Trophoblast cell (in vitro differentiated cells and primary cell): ENCODE measurements around the gene SLC66A3.

Experiments used
- DNase-seq, 2 donors: peaks; one replicate each; pipeline ENCODE4 v3.0.0-alpha.2; 2016
- H2AFZ ChIP-seq: 2 replicates; pipeline ENCODE4 v1.6.1; 2013; ENCODE audit warnings: low read length, moderate library complexity, mild to moderate bottlenecking; ENCODE audit not compliant: insufficient read depth, poor library complexity
- H2AK5ac ChIP-seq: 2 replicates; pipeline ENCODE4 v1.6.1; 2013; ENCODE audit warnings: mild to moderate bottlenecking, low read length
- H2BK120ac ChIP-seq: 2 replicates; pipeline ENCODE4 v1.6.1; 2013; ENCODE audit warnings: low read length, mild to moderate bottlenecking, moderate library complexity; ENCODE audit not compliant: insufficient read depth, poor library complexity
- H2BK12ac ChIP-seq: 2 replicates; pipeline ENCODE4 v1.6.1; 2013; ENCODE audit warnings: mild to moderate bottlenecking, low read length, moderate library complexity
- H2BK5ac ChIP-seq: 2 replicates; pipeline ENCODE4 v1.6.1; 2013; ENCODE audit warnings: low read length, low read depth, moderate library complexity, mild to moderate bottlenecking; ENCODE audit not compliant: poor library complexity
- H3K14ac ChIP-seq: 2 replicates; pipeline ENCODE4 v1.6.1; 2013; ENCODE audit warnings: mild to moderate bottlenecking, low read length
- H3K18ac ChIP-seq: 2 replicates; pipeline ENCODE4 v1.6.1; 2013; ENCODE audit warnings: mild to moderate bottlenecking, low read length
- H3K23ac ChIP-seq: 2 replicates; pipeline ENCODE4 v1.6.1; 2013; ENCODE audit warnings: low read length
- H3K27ac ChIP-seq: 2 replicates; pipeline ENCODE4 v1.5.1; 2013; ENCODE audit warnings: low read depth, mild to moderate bottlenecking, inconsistent platforms, low read length, moderate library complexity
- H3K27me3 ChIP-seq: 2 replicates; pipeline ENCODE4 v1.6.1; 2013; ENCODE audit warnings: inconsistent platforms, mild to moderate bottlenecking, low read length, moderate library complexity; ENCODE audit not compliant: insufficient read depth
- H3K36me3 ChIP-seq, 2 experiments: 1 replicate in 1 of 2; 2 replicates in 1 of 2; pipeline ENCODE4 v1.6.1; 2013; ENCODE audit warnings: low read length in 2 of 2, mild to moderate bottlenecking in 2 of 2, moderate library complexity in 1 of 2; ENCODE audit not compliant: insufficient read depth in 2 of 2, control insufficient read depth in 1 of 2
- H3K4ac ChIP-seq: 2 replicates; pipeline ENCODE4 v1.6.1; 2013; ENCODE audit warnings: low read depth, mild to moderate bottlenecking, low read length, moderate library complexity
- H3K4me1 ChIP-seq, 2 experiments: 1 replicate in 1 of 2; 2 replicates in 1 of 2; pipeline ENCODE4 v1.6.1; 2013; ENCODE audit warnings: low read length in 2 of 2, mild to moderate bottlenecking in 2 of 2, moderate library complexity in 1 of 2; ENCODE audit not compliant: insufficient read depth in 2 of 2, control insufficient read depth in 1 of 2
- H3K4me2 ChIP-seq: 2 replicates; pipeline ENCODE4 v1.6.1; 2013; ENCODE audit warnings: inconsistent platforms, mild to moderate bottlenecking, low read length, moderate library complexity
- H3K4me3 ChIP-seq: 2 replicates; pipeline ENCODE4 v1.5.1; 2013; ENCODE audit warnings: mild to moderate bottlenecking, low read depth, low read length, inconsistent platforms
- H3K79me1 ChIP-seq: one replicate; pipeline ENCODE4 v1.6.1; 2013; ENCODE audit warnings: low read length
- H3K79me2 ChIP-seq: 2 replicates; pipeline ENCODE4 v1.6.1; 2013; ENCODE audit warnings: low read length, mild to moderate bottlenecking; ENCODE audit not compliant: control insufficient read depth, insufficient read depth, poor library complexity
- H3K9ac ChIP-seq: 2 replicates; pipeline ENCODE4 v1.6.1; 2013; ENCODE audit warnings: mild to moderate bottlenecking, low read length
- H3K9me3 ChIP-seq: 2 replicates; pipeline ENCODE4 v1.6.1; 2013; ENCODE audit warnings: low read depth, mild to moderate bottlenecking, control low read depth, inconsistent platforms, low read length; ENCODE audit not compliant: insufficient read depth
- H4K12ac ChIP-seq: 2 replicates; pipeline ENCODE4 v1.6.1; 2013; ENCODE audit warnings: low read depth, mild to moderate bottlenecking, low read length, moderate library complexity
- H4K8ac ChIP-seq: 2 replicates; pipeline ENCODE4 v1.6.1; 2013; ENCODE audit warnings: low read depth, mild to moderate bottlenecking, low read length, moderate library complexity
- H4K91ac ChIP-seq: one replicate; pipeline ENCODE4 v1.6.1; 2013; ENCODE audit warnings: low read depth, mild to moderate bottlenecking, low read length, moderate library complexity
- WGBS: extraction: QIAGEN DNeasy Blood & Tissue Kit; methylation state at CpG from one replicate; pipeline ENCODE4 v1.1.7; 2013; ENCODE audit warnings: missing lambda C conversion rate; ENCODE audit not compliant: insufficient read length, insufficient coverage; ENCODE audit errors: extremely low coverage; 5-methylcytosine and 5-hydroxymethylcytosine counted together

Gene SLC66A3

DNA sequence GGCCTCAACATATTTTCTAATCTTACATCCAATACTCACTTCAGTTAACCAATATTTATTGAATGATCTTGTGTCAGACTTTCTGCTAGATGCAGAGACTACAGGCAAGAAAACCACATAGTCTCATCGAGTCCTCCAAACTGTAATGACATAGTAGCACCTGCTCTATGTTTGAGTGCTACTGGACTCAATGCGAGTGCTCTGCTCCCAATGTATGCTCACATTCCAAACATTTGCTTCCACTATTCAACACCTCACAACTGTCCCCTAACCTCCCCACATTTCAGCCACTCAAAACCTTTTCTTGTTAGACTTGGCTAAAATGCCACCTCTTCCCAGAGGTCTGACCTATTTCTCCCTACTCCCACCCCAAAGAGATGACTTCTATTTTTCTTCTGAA, 65.2 kb downstream of the SLC66A3 start:
- Histone ChIP-seq H4K12ac (no peak overlapping the region), H3K4me2 (no peak overlapping the region), H3K27me3 (no peaks in the 10 kb centered on the region), H2AFZ (no peak overlapping the region), H4K91ac (no peak overlapping the region), H3K18ac (no peak overlapping the region), H3K36me3 (peaks cover 9 to 10% of the 10 kb centered on the region in 2 experiments), H3K9me3 (no peaks in the 10 kb centered on the region), H3K79me2 (no peaks in the 10 kb centered on the region), H3K4ac (no peak overlapping the region), H3K23ac (no peak overlapping the region), H2AK5ac (no peak overlapping the region), H3K14ac (no peak overlapping the region), H2BK5ac (no peak overlapping the region), H3K79me1 (no peaks in the 10 kb centered on the region), H4K8ac (no peak overlapping the region), H2BK120ac (no peak overlapping the region), H3K4me3 (no peak overlapping the region), H3K4me1 (peaks cover 0 to 3% of the 10 kb centered on the region in 2 experiments), H3K27ac (no peak overlapping the region), H2BK12ac (no peak overlapping the region), H3K9ac (no peak overlapping the region)
- WGBS, result no CpG with 5 or more reads among the region's 2 CpGs
- no peak for DNase-seq

DNA sequence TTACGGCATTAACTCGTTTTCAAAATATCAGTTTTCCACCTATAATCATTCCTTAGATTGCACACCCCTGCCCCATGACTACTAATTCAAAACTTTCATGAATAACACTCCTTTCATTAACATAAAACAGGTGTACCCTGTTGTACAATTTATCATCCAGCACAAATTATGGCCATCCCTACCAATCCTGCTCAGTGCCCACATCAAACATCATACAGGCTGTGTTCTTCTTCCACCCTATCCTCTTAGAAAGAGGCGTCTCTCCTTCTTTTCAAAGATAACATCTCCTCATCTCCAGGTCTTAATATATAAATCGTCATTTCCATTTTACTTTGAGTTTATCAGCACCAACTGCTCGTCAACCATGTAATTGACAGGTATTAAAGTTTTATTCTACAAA, 67.6 kb downstream of the SLC66A3 start:
- DNase-seq, result no peak
- H3K4me2 ChIP-seq, result no peak overlapping the region
- H4K91ac ChIP-seq, result no peak overlapping the region
- H2BK12ac ChIP-seq, result no peak overlapping the region
- H3K9ac ChIP-seq, result no peak overlapping the region
- no peak overlapping the region for H3K18ac ChIP-seq
- H2AFZ ChIP-seq, result no peak overlapping the region
- H3K79me2 ChIP-seq, result no peaks in the 10 kb centered on the region
- no peak overlapping the region for H3K4me3 ChIP-seq
- H3K27ac ChIP-seq, result no peak overlapping the region
- no peaks in the 10 kb centered on the region for H3K4me1 ChIP-seq
- no peaks in the 10 kb centered on the region for H3K79me1 ChIP-seq
- H3K27me3 ChIP-seq, result no peaks in the 10 kb centered on the region
- no peak overlapping the region for H2AK5ac ChIP-seq
- H2BK120ac ChIP-seq, result no peak overlapping the region
- no peak overlapping the region for H3K14ac ChIP-seq
- H3K9me3 ChIP-seq, result no peaks in the 10 kb centered on the region
- no peak overlapping the region for H3K4ac ChIP-seq
- no peak overlapping the region for H3K23ac ChIP-seq
- no peak overlapping the region for H2BK5ac ChIP-seq
- H4K12ac ChIP-seq, result no peak overlapping the region
- peaks cover 2 to 10% of the 10 kb centered on the region in 2 experiments for H3K36me3 ChIP-seq
- no peak overlapping the region for H4K8ac ChIP-seq
- WGBS, result no CpG with 5 or more reads among the region's 5 CpGs

- no peak overlapping the region for H4K12ac ChIP-seq
- H3K18ac ChIP-seq, result no peak overlapping the region
- no peaks in the 10 kb centered on the region for H3K9me3 ChIP-seq
- H3K79me1 ChIP-seq, result no peaks in the 10 kb centered on the region
- no peak overlapping the region for H2BK12ac ChIP-seq
- no peak overlapping the region for H2AK5ac ChIP-seq
- DNase-seq, result no peak
- H4K91ac ChIP-seq, result no peak overlapping the region
- no peak overlapping the region for H3K9ac ChIP-seq
- no peaks in the 10 kb centered on the region for H3K4me1 ChIP-seq
- no peak overlapping the region for H2BK5ac ChIP-seq
- no peak overlapping the region for H3K4me3 ChIP-seq
- H2BK120ac ChIP-seq, result no peak overlapping the region
- H3K14ac ChIP-seq, result no peak overlapping the region
- H3K4ac ChIP-seq, result no peak overlapping the region
- H3K27ac ChIP-seq, result no peak overlapping the region
- no peak overlapping the region for H3K4me2 ChIP-seq
- H2AFZ ChIP-seq, result no peak overlapping the region
- H3K23ac ChIP-seq, result no peak overlapping the region
- peaks cover under 1 to 6% of the 10 kb centered on the region in 2 experiments for H3K36me3 ChIP-seq
- H4K8ac ChIP-seq, result no peak overlapping the region
- H3K79me2 ChIP-seq, result no peaks in the 10 kb centered on the region
- H3K27me3 ChIP-seq, result no peaks in the 10 kb centered on the region
Observed at GRCh38 chr2:11224887-11225286, 69.6 kb downstream of the SLC66A3 start.

GRCh38 chr2:11227595-11227994, 72.3 kb downstream of the SLC66A3 start:
- H3K36me3 ChIP-seq, result peaks cover 0 to 3% of the 10 kb centered on the region in 2 experiments
- no peak overlapping the region for H4K12ac ChIP-seq
- no peak overlapping the region for H2BK5ac ChIP-seq
- no peak overlapping the region for H4K8ac ChIP-seq
- peaks cover 2% of the 10 kb centered on the region for H3K9me3 ChIP-seq
- no peak overlapping the region for H3K4me3 ChIP-seq
- H2AK5ac ChIP-seq, result no peak overlapping the region
- H3K14ac ChIP-seq, result no peak overlapping the region
- no peak overlapping the region for H3K27ac ChIP-seq
- no peak overlapping the region for H3K4ac ChIP-seq
- no peak overlapping the region for H3K9ac ChIP-seq
- no peak overlapping the region for H4K91ac ChIP-seq
- no peaks in the 10 kb centered on the region for H3K27me3 ChIP-seq
- no peak overlapping the region for H3K23ac ChIP-seq
- no peaks in the 10 kb centered on the region for H3K79me2 ChIP-seq
- H3K4me1 ChIP-seq, result no peaks in the 10 kb centered on the region
- H3K18ac ChIP-seq, result no peak overlapping the region
- no peak overlapping the region for H2BK120ac ChIP-seq
- H3K4me2 ChIP-seq, result no peak overlapping the region
- no peaks in the 10 kb centered on the region for H3K79me1 ChIP-seq
- no peak overlapping the region for H2BK12ac ChIP-seq
- H2AFZ ChIP-seq, result no peak overlapping the region
- DNase-seq, result no peak
